ENCODE measurements around the gene MICALL1.
A peak's percentile ranks its signal among the peaks of the same experiment; 100 is the strongest.

Gene MICALL1, protein sequence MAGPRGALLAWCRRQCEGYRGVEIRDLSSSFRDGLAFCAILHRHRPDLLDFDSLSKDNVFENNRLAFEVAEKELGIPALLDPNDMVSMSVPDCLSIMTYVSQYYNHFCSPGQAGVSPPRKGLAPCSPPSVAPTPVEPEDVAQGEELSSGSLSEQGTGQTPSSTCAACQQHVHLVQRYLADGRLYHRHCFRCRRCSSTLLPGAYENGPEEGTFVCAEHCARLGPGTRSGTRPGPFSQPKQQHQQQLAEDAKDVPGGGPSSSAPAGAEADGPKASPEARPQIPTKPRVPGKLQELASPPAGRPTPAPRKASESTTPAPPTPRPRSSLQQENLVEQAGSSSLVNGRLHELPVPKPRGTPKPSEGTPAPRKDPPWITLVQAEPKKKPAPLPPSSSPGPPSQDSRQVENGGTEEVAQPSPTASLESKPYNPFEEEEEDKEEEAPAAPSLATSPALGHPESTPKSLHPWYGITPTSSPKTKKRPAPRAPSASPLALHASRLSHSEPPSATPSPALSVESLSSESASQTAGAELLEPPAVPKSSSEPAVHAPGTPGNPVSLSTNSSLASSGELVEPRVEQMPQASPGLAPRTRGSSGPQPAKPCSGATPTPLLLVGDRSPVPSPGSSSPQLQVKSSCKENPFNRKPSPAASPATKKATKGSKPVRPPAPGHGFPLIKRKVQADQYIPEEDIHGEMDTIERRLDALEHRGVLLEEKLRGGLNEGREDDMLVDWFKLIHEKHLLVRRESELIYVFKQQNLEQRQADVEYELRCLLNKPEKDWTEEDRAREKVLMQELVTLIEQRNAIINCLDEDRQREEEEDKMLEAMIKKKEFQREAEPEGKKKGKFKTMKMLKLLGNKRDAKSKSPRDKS

DNA sequence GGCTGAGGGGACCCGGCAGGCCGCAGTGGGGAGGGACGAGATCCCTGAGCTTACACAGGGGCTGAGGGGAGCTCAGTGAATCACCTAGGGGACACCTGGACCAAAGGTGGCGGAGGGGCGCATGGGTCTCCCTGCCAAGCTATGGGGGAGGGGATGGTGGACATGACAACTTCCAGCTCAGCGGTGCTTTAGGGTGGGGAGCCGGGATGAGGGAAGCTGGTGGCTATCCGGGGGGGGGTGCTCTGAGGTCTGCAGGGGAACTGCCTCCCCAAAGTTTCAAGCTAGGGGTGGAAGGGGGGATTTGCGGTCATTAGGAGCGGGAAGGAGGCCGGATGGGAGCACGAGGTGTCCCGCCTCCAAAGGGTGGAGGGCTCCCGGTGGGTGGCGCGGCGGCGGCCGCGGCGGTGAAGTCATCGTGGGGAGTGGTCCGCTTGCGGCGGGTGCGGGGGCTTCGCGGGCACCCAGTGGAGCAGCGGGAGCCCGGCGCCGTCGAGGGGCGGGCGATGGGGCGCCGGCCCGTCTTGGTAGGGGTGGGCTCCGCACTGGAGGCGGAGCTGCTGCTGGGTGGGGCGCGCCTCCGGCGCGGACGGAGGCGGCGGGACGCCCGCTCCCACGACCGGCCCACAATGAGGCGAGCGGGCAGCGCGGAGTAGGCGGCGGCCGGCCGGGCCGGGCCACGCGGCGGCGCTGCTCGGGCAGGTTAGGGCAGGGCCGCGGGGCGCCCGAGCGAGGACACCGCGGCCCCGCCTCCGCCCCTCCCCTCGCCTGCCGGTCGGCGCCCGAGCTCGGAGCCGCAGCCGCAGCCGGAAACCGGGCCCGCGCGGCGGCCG is at the start of gene MICALL1:
Gene MICALL1 (plus strand): TSS at position 764 of the 830 bp plus-strand sequence. CDS start 126 bp downstream, outside the sequence.
- DNase-seq (ENCODE audit: low read depth in 2 of 2) = peak; percentile 44 to 53

- DNase-seq (ENCODE audit: low read depth in 2 of 2) = no peak
These were observed 45.2 kb upstream of the MICALL1 start for GRCh38 chr22:37860796-37861421.

DNA sequence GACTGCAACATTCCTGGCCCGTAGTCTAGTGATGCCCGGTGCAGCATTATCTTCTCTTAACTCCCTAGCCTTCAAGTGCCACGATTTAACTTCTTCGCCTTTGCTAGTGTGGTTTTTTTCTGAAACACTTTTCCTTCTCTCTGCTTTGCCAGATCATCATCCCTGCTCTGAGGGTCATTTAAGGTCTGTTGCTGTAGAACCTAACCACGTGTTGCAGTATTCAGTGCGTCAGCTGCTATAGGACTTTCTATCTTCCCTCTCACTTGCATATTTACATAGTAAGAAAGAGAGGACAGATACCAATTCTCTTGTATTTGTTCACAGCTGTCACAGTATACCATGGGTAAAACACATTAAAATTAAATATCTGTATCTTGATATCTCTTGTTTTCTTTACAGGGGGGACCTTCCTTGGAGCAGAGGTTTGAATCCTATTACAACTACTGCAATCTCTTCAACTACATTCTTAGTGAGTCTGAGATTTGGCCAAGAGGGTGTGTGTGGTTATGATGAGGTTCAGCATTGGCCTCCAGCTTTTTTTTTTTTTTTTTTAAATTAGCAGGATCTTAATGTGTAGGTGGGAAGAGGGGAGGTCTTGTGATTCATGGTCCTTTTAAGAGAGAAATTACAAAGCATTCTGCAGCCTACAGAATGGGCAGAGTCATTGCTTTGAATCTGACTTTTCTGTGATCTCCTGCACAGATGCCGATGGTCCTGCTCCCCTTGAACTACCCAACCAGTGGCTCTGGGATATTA is 43.3 kb upstream of the MICALL1 start:
- DNase-seq (ENCODE audit: low read depth in 2 of 2) = no peak

DNA sequence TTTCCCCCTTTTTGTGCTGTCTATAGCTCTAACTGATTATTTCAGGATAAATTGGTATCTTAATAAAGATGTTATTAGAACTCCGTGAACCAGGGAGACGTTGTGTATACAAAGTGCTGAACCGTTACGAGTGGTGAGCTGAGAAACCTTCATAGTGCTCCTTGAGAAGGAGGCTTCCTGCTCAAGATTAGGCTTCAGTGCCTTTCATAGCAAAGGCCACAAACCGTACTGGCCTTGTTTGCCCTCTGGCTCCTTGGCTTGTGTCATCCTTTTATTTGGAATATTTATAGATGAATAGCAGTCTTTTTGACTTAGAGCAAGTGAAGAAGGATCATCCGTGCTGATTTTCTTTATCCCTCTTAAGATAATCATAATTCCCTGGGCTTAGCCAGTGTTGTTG is 40.6 kb upstream of the MICALL1 start:
- DNase-seq (ENCODE audit: low read depth in 2 of 2) = no peak

DNA sequence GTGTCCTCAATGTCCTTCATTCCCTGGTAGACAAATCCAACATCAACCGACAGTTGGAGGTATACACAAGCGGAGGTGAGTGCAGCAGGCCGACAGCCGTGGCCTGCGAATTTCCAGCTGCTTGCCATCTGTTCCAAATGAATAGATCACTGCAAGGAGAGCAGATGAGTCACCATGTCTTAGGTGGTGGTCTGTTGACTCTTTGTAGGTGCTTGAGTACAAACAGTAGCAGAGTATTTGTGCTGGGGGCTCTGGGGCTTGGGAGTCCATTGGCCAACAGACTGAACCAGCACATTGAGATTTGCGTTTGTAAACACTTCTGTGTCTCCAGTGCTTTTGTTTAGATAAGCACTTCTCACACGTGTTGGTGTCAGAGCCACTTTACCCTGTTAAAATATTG is 35.8 kb upstream of the MICALL1 start:
- no peak for DNase-seq (ENCODE audit: low read depth in 2 of 2)

DNA sequence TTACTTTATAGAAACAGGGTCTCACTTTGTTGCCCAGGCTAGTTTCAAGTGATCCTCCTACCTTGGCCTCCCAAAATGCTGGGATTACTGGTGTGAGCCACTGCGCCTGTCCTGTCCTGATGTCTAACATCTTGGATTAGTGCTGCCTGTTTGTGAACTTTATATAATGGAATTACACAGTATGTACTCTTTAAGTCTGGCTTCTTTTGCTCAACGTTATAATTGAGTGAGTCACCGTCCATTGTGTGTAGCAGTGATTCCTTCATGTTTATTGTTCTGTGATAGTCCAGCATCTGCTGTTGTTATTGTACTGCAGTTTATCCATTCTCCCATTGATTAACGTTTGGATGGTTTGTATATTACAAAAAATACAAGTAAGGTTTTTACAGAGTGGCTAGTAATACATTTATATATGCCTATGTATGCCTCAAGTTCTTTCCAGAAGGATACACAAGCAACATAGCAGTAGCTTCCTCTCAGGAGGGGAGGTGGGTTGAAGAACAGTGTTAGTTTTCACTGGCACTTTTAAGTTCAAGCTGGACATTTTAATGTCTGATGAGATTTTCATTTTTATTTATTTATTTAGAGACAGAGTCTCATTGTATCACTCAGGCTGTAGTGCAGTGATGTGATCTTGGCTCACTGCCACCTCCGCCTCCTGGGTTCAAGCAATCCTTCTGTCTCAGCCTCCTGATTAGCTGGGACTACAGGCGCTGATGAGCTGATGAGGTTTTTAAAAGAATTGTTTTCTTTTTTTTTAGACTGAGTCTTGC is 25.2 kb upstream of the MICALL1 start:
- no peak for DNase-seq (ENCODE audit: low read depth in 2 of 2)

- DNase-seq (ENCODE audit: low read depth in 2 of 2) = no peak
These were observed 21.7 kb upstream of the MICALL1 start for GRCh38 chr22:37884420-37884819.

DNA sequence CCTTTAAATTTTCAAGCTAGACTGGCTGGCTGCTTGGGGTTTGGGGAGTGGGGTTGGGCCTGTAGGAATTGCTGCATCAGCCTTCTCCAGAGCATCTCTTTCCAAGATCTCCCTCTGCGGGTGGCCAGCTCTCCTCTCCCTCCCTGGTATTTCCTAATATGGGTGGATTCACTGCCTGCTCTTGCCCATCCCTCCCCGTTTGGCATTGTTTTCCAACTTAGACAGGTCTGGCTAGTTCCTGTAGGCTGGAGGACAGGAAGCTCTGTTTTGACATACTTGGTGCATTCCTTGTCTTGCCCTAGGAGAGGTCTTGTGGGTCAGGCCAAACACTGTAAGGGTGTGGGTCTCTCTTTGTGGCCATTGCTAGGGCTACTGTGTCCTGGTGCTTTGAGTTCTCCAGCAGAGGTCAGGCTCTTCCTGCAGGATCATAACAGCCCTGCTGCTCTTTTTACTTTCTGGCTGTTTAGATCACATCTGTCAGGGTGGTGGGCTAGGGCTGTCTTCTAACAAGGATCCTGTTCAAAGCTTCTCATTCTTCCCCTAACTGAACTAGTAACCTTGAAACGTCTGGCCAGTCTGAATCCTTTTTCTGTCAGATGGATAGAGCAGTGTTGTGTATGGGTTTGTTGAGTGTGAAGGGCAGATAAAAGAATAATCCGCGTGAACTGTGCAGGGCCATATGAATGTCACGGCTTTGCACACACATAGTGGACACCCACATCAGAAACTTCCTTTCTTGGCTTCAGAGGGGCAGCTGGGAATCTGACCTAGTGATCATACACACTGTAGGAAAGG is 18.3 kb upstream of the MICALL1 start:
- DNase-seq (ENCODE audit: low read depth in 2 of 2) = no peak

- DNase-seq (ENCODE audit: low read depth in 2 of 2) = no peak
These were observed 14.2 kb upstream of the MICALL1 start for GRCh38 chr22:37891926-37892325.

DNA sequence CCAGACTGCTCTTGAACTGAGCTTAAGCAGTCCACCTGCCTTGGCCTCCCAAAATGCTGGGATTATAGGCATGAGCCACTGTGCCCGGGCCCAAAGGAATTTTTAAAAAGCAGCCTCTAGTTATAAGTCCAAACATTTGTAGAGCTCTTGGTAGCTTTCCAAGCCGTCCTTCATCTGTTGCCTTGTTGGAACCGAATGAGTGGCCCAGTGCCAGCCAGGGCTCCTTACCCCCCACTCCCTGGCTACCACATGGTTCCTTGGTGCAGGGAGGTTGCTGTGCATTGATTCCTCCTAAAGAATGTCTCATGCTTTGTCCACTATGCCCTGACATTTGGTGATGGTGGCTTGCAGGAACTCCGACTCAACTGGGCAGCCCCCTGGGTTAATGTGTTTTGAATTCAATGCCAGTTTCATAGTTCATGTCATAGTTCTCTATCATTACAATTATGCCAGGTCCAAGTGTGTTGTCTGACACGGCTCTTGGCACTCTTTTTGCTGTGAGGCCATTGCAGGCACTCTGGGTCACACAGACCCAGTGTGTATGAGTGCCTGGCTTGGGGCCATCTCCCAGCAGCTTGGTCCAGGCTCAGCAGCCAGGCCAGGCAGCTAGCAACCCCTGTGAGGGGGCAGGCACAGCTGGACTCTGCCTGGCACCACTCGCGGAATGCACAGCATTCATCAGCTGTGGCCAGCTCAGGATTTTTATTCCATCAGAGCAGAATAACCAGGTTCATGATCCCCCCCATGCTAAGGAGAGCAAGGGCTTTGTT is 13.3 kb upstream of the MICALL1 start:
- DNase-seq (ENCODE audit: low read depth in 2 of 2) = no peak

GRCh38 chr22:37893583-37893983 is 12.5 kb upstream of the MICALL1 start:
- no peak for DNase-seq (ENCODE audit: low read depth in 2 of 2)

DNA sequence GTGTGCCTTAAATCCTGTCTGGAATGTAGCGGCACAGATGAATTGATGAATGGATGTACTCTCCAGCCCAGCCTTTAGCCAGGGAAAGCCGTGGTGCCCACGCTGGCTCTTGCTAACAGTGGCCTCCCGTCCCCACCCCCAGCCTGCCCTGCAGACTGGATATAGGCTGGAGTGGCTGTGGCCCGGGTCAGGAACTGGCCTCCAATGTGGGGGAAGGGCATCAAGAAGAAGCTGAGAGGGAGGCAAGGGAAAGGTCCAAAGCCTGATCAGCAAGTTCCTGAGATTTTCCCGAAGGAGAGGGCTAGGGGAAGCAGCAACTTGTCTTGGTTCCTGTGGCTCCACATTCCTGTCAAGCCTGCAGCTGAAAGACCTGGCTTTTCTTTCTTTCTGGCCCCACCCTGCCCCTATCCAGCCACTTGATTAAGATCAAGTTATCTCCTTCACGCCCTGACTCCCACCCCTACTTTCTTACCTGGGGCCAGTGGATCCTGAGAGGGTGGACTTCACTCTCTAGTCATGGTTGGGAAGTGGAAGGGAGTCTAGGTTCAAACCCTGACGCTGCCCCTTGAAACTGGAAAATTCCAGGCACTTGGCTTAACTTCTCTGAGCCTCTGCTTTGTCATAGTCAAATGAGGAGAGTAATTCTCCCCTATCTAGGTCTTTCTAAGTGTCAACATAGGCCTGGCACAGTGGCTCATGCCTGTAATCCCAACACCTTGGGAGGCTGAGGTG is 11.0 kb upstream of the MICALL1 start:
- DNase-seq (ENCODE audit: low read depth in 2 of 2) = no peak

- no peak for DNase-seq (ENCODE audit: low read depth in 2 of 2)
These were observed 9.9 kb upstream of the MICALL1 start for GRCh38 chr22:37896181-37896592.

DNA sequence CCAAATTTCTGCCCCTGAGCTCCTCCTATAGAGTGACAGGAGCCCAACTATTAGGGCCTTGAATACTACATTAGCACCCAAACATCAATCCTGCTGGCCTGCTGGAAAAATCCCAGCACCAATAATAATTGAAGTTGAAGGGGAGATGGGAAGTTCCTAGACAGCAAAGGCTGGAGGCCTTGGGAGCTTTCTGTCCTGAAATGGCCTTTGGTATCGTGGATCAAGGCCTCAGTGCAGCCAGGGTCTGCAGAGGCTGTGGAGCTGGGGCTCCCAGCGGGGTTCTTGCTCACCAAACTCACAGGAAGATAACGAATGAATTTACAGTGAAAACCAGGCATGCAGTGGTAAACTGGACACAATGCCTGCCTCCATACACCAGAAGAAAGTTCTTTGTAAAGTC is 9.2 kb upstream of the MICALL1 start:
- DNase-seq (ENCODE audit: low read depth in 2 of 2) = no peak

GRCh38 chr22:37897807-37898206 is 8.3 kb upstream of the MICALL1 start:
- no peak for DNase-seq (ENCODE audit: low read depth in 2 of 2)

DNA sequence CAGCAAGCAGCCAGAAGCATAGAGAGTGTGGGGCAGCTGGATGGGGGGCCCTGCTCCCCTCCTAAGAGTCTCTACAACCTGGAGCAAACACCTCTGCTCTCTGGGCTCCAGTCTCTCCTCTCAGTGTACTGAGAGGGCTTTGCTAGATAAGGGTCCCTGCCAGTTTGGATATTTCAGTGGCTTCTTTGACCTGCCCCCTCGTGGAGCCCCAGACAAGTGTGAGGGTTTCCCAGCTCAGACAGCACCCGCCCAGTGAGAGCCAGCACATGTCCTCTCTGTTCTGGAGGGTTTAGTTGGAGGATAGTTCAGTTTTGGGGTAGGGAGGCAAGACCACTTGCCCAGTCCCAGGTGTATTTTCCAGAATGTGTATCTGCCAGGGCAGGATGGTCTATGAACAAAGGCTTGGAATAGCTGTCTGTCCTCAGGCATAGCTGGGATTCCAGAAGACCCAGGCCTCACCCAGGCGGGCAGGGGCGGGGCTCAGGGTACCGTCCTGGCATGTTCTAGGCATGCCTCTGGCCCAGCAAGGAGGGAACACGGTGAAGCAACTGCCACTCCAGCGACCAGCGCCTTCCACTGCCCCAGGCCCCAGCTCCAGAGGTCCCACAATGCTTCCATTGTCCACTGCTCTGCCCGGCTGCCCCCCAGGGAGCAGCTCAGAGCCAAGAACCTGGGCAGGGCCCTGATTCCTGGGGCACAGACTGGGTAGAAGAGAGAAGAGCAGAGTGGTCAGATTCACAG is 7.5 kb upstream of the MICALL1 start:
- no peak for DNase-seq (ENCODE audit: low read depth in 2 of 2)
